Liver (tissue), 9 donors: Measurements from ENCODE around the gene ABHD2. TPM values are rescaled to one million over a fixed set of nuclear protein-coding genes. Genes with fewer than 3 reads are reported as not detected.
A peak's percentile ranks its signal among the peaks of the same experiment; 100 is the strongest.
"Not testable (repeated sequence)": the region's sequence is repeated elsewhere in the genome, so short reads cannot be mapped to it uniquely, and the experiment has no call there.

Source experiments
- DNase-seq: peaks from one replicate; pipeline ENCODE4 v3.0.0-alpha.2; 2017; ENCODE audit warnings: low spot score
- H3K27ac ChIP-seq, 2 donors: one replicate each; pipeline ENCODE4 v1.7.0; 2013; ENCODE audit warnings: inconsistent platforms in 2 of 2, low read length in 2 of 2, control low read depth in 1 of 2, low read depth in 1 of 2, mild to moderate bottlenecking in 1 of 2
- H3K27me3 ChIP-seq, 4 donors: one replicate each; pipeline versions ENCODE4 v1.6.1 to v1.7.0; 2013; ENCODE audit warnings: low read length in 3 of 4, inconsistent platforms in 1 of 4, mild to moderate bottlenecking in 1 of 4, moderate library complexity in 1 of 4; ENCODE audit not compliant: control insufficient read depth in 4 of 4, insufficient read depth in 4 of 4
- H3K36me3 ChIP-seq, 4 donors: one replicate each; pipeline versions ENCODE4 v1.6.1 to v1.7.0; 2013; ENCODE audit warnings: low read length in 3 of 4, mild to moderate bottlenecking in 3 of 4, low read depth in 1 of 4, moderate library complexity in 1 of 4; ENCODE audit not compliant: control insufficient read depth in 4 of 4, insufficient read depth in 3 of 4
- H3K4me1 ChIP-seq, 4 donors: one replicate each; pipeline versions ENCODE4 v1.6.1 to v1.7.0; 2013; ENCODE audit warnings: low read length in 3 of 4, mild to moderate bottlenecking in 3 of 4, moderate library complexity in 1 of 4; ENCODE audit not compliant: control insufficient read depth in 4 of 4, insufficient read depth in 4 of 4
- H3K4me3 ChIP-seq, 3 donors: one replicate each; pipeline versions ENCODE4 v1.6.1 to v1.7.0; 2013; ENCODE audit warnings: low read length in 3 of 3, control low read depth in 1 of 3, low read depth in 1 of 3, mild to moderate bottlenecking in 1 of 3
- H3K9ac ChIP-seq, 2 donors: one replicate each; pipeline ENCODE4 v1.7.0; 2013; ENCODE audit warnings: low read length in 2 of 2, mild to moderate bottlenecking in 2 of 2, moderate library complexity in 2 of 2, control low read depth in 1 of 2, low read depth in 1 of 2
- H3K9me3 ChIP-seq, 4 donors: one replicate each; pipeline versions ENCODE4 v1.6.1 to v1.7.0; 2013; ENCODE audit warnings: low read length in 3 of 4; ENCODE audit not compliant: control insufficient read depth in 4 of 4
- ATF3 ChIP-seq: IDR thresholded peaks from 2 replicates; pipeline ENCODE4 v1.6.1; 2016; ENCODE audit warnings: antibody characterized with exemption
- CTCF ChIP-seq: fragments of 150-350 bp; IDR thresholded peaks from 2 replicates; pipeline ENCODE4 v1.5.1; 2017; ENCODE audit warnings: improper control_type of control experiment, low read depth, low read length; ENCODE audit not compliant: missing input control
- FOXA1 ChIP-seq: IDR thresholded peaks from 2 replicates; pipeline ENCODE4 v1.6.1; 2016; ENCODE audit warnings: antibody characterized with exemption
- FOXA2 ChIP-seq: IDR thresholded peaks from 2 replicates; pipeline ENCODE4 v1.6.1; 2016; ENCODE audit warnings: antibody characterized with exemption
- GABPA ChIP-seq, 2 donors: IDR thresholded peaks in 1 of 2; conservative IDR thresholded peaks in 1 of 2; 2 replicates each; pipeline ENCODE4 v1.6.1; 2016; ENCODE audit warnings: antibody characterized with exemption in 2 of 2, mild to moderate bottlenecking in 1 of 2, moderate library complexity in 1 of 2
- HNF4A ChIP-seq, 2 donors: conservative IDR thresholded peaks; 2 replicates each; pipeline ENCODE4 v1.6.1; 2016; ENCODE audit warnings: antibody characterized with exemption in 2 of 2, mild to moderate bottlenecking in 2 of 2
- HNF4G ChIP-seq: IDR thresholded peaks from 2 replicates; pipeline ENCODE4 v1.6.1; 2016; ENCODE audit warnings: antibody characterized with exemption
- JUND ChIP-seq, 2 donors: IDR thresholded peaks; 2 replicates each; pipeline ENCODE4 v1.6.1; 2016; ENCODE audit warnings: antibody characterized with exemption in 2 of 2
- MAX ChIP-seq: IDR thresholded peaks from 2 replicates; pipeline ENCODE4 v1.6.1; 2016; ENCODE audit warnings: antibody characterized with exemption
- NR2F2 ChIP-seq: IDR thresholded peaks from 2 replicates; pipeline ENCODE4 v1.6.1; 2016; ENCODE audit warnings: antibody characterized with exemption
- RAD21 ChIP-seq, 2 donors: IDR thresholded peaks; 2 replicates each; pipeline ENCODE4 v1.6.1; 2016; ENCODE audit warnings: antibody characterized with exemption in 2 of 2, mild to moderate bottlenecking in 2 of 2
- REST ChIP-seq: IDR thresholded peaks from 2 replicates; pipeline ENCODE4 v1.6.1; 2016; ENCODE audit warnings: antibody characterized with exemption, mild to moderate bottlenecking
- RXRA ChIP-seq, 2 donors: IDR thresholded peaks; 2 replicates each; pipeline ENCODE4 v1.6.1; 2017 to 2018; ENCODE audit warnings: antibody characterized with exemption in 2 of 2, mild to moderate bottlenecking in 1 of 2
- SP1 ChIP-seq: IDR thresholded peaks from 2 replicates; pipeline ENCODE4 v1.6.1; 2018; ENCODE audit warnings: antibody characterized with exemption, mild to moderate bottlenecking
- YY1 ChIP-seq: IDR thresholded peaks from 2 replicates; pipeline ENCODE4 v1.6.1; 2016; ENCODE audit warnings: antibody characterized with exemption, mild to moderate bottlenecking
- ZBTB33 ChIP-seq: IDR thresholded peaks from 2 replicates; pipeline ENCODE4 v1.6.1; 2016; ENCODE audit warnings: antibody characterized with exemption
- WGBS: extraction: QIAGEN DNeasy Blood & Tissue Kit; methylation state at CpG from one replicate; pipeline ENCODE4 v1.1.7; 2013; 5-methylcytosine and 5-hydroxymethylcytosine counted together
- polyA plus RNA-seq, 2 donors: library from polyadenylated mRNA; stranded (reverse) in 1 of 2; unstranded in 1 of 2; fragments of 200-250 nt in 1 of 2; fragments of >200 nt in 1 of 2; fragmentation: Nextera tagmentation in 1 of 2; extraction: Ambion mirVana in 1 of 2; gene quantifications; one replicate each; pipeline versions ENCODE4 v1.2.1 to v1.2.3, GENCODE V29; 2013 to 2015
- total RNA-seq, 2 donors: library from RNA; depleted of rRNA; stranded (reverse); fragments of >200 nt; gene quantifications; one replicate each; pipeline ENCODE4 v1.2.3, GENCODE V29; 2014
- donor health status: healthy.
- donor health status: healthy.
- donor health status: healthy.
- donor health status: healthy.
- donor health status: healthy.

The ABHD2 gene
- total and polyA plus RNA-seq, 4 donors = 34.6 to 663 (median 65.1) TPM

DNA sequence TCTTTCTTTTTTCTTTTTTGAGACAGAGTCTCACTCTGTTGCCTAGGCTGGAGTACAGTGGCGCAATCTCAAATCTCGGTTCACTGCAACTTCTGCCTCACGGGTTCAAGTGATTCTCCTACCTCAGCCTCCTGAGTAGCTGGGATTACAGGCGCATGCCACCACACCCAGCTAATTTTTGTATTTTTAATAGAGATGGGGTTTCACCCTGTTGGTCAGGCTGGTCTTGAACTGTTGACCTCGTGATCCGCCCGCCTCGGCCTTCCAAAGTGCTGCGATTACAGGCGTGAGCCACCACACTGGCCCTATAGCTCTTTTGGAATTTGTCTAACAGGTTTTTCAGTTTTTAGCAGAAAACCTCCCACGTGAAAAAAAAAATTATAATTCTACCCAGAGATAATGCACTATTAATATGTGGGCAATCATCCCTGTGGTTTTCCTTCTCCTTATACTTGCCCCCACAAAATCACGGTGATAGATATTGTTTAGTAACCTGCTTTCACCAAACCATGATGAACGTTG is 32.3 kb downstream of the ABHD2 start:
- whole genome bisulfite sequencing = 58% methylated on average over 13 of the region's 13 CpGs
- peaks cover 8 to 70% (median 40%) of the 10 kb centered on the region in 4 donors for H3K4me1 ChIP-seq

DNA sequence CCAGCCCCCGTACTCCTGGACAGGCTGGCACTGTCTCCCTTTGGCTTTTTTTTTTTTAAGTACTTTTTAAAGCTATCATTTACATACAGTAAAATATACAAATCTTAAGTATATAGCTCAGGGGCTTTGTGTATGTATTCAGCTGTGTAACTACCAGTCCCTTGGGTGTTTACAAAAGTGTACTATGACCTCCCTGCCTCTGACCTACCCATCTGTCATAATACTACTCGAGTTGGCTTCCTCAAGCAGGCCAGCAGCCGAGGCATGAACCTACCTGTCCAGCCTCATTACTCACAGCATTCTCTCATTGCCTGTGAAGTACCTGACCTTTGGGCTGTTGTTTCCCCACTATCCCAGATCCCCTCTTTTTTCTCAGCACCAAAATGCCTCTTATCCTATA is 33.2 kb downstream of the ABHD2 start:
- Histone ChIP-seq H3K36me3 (peaks cover 0 to 32% (median 13%) of the 10 kb centered on the region in 4 donors), H3K27ac (peak overlapping the region; percentile 91 to 96), H3K4me1 (peaks cover 14 to 75% (median 42%) of the 10 kb centered on the region in 4 donors)

More for the DNA sequence above, 32.3 kb downstream of the ABHD2 start:
- H3K9me3 ChIP-seq, DNase-seq, H3K27me3 ChIP-seq, H3K4me3 ChIP-seq: not testable (repeated sequence)
- peaks cover 0 to 31% (median 15%) of the 10 kb centered on the region in 4 donors for H3K36me3 ChIP-seq
- H3K9ac ChIP-seq = peak overlapping the region; percentile 15 to 49
- TF ChIP-seq JUND (IDR thresholded peaks at IDR 0.05) (peak in 1 of 2 donors; percentile 6), HNF4A (conservative IDR thresholded peaks at IDR 0.05) (peak in 1 of 2 donors; percentile 2)
- peak overlapping the region; percentile 91 to 96 for H3K27ac ChIP-seq

More for the DNA sequence above, 33.2 kb downstream of the ABHD2 start:
- WGBS = 29% methylated on average over 3 of the region's 3 CpGs
- no peaks in the 10 kb centered on the region for H3K27me3 ChIP-seq
- DNase-seq = no peak
- H3K4me3 ChIP-seq = no peak overlapping the region
- no peaks in the 10 kb centered on the region for H3K9me3 ChIP-seq
- peak overlapping the region in 1 of 2 donors; percentile 49 for H3K9ac ChIP-seq
- TF ChIP-seq FOXA1 (peak; percentile 92), RAD21 (IDR thresholded peaks at IDR 0.05) (peak in 1 of 2 donors; percentile 41), JUND (IDR thresholded peaks at IDR 0.05) (peak; percentile 52 to 75), YY1 (peak; percentile 60), CTCF (no peak), SP1 (peak; percentile 83), ZBTB33 (peak; percentile 61), RXRA (IDR thresholded peaks at IDR 0.05) (peak; percentile 85 to 91), MAX (peak; percentile 43), GABPA (IDR thresholded peaks at IDR 0.05 in 1 of 2, conservative IDR thresholded peaks at IDR 0.05 in 1 of 2) (no peak), REST (peak; percentile 39), NR2F2 (no peak), ATF3 (no peak), FOXA2 (peak; percentile 95), HNF4G (peak; percentile 66), HNF4A (conservative IDR thresholded peaks at IDR 0.05) (peak; percentile 91 to 93)
